T-helper 22 cell (primary cell): ENCODE results near the gene CRYGD.
"Not testable (repeated sequence)": the region's sequence is repeated elsewhere in the genome, so short reads cannot be mapped to it uniquely, and the experiment has no call there.

Experiments used
- DNase-seq: peaks from one replicate; pipeline ENCODE4 v3.0.0-alpha.2; 2020; ENCODE audit warnings: low read depth

CRYGD gene

DNA sequence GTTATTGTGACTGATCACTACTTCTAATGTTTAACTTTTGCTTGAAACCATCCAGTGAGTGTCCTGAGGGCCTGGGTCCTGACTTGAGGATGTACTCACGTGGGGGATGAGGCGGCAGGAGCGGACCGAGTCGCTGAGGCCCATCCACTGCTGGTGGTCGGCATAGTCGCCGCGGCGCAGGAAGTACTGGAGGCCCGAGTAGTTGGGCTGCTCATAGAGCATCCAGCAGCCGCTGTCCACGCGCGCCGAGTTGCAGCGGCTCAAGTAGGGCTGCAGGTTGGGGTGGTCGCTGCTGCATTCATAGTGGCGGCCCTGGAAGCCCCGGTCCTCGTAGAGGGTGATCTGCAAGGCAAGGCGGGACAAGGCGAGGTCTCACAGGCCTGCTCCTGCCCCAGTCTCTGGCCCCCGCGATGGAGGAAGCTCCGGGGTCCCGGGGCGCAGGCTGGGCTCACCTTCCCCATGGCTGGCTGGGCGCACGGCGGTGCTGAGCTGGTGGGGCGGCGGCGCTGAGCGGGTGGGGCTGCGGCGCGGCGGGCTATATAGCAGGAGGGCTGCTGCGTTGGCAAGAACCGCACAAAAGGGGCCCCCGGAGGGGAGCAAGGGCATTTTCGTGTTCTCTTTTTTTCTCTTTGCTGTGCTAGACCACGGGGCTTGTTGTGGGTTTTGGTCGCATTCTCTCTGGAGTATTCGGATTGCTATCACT is at the start of gene CRYGD:
TSS of gene CRYGD (minus strand) at position 512 of the 703 bp plus-strand sequence. CDS start at position 461, 51 bp downstream.
- not testable (repeated sequence) for DNase-seq

DNA sequence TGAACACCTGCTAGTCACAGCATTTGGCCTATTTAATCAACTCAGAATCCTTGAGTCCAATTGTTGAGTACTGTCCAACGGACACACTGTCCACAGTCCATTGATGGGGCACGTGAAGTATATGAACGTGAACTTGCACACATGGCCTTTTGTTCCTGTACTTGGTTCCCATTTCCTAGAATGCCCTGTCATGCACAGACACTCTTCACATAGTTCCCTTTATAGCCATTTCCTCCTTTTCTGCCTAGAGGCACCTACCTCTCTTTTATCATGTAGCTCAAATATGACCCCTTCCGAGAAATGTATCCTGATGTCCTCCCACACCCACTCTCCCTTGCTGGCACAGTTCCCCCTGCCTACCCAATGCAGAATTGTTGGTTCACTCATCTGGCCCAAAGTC is 47.8 kb upstream of the CRYGD start:
- DNase-seq, result no peak

DNA sequence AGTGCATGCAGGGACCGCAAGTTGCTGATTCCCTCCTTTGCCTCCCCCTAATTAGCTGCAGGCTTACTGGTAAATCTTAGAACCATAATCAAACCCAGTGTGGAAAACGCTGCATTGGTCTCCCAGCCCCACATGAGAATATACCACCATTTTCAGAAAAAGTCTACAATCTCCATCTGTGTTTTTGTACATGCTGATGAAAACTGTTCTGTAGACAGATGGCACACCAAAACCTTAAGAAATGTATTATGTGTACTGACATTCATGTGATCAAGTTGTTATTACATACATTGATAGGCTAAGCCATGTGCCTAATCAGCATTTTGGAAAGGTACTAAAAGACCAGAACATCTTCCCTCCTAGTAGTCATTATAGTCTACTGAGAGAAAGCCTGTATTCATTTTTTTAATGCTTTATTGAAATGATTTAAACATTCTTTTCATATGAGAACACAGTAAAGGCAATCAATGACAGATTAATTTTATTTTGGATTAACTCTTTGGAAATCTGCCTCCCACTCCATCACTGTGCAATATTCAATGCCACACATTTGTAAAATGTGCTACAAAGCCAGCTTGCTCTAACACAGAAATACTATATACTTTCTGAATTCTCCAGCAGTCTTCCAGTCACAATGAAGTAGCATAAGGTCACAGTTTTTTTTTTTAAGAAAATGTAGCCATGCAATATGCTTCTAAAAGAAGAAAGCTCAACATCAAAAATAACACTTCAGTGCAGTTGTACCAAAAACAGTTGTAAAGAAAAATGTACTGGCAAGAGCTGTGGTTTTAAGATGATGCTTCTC is 40.8 kb upstream of the CRYGD start:
- no peak for DNase-seq

DNA sequence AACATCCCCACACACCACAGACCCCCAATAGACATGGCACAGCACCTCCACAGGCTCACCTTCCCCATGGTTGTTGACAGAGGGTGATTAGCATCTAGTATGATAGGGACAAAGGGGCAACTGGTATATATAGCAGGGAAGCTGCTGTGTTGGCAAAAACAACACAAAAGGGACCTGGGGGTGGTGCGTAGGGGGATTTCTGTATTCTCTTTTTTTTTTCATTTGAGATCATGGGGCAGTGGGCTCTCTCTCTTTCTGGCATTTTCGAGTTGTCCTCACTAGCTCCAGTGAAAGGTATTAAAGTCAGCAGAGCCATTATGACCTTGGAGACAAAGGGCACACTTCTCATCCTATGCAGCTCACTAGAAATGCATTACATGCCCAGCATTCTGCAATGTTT is 39.2 kb upstream of the CRYGD start, which contains the start of gene CRYGA:
TSS of gene CRYGA (minus strand) at position 101 of the 400 bp plus-strand sequence. CDS start at position 68, 33 bp downstream.
- no peak for DNase-seq

DNA sequence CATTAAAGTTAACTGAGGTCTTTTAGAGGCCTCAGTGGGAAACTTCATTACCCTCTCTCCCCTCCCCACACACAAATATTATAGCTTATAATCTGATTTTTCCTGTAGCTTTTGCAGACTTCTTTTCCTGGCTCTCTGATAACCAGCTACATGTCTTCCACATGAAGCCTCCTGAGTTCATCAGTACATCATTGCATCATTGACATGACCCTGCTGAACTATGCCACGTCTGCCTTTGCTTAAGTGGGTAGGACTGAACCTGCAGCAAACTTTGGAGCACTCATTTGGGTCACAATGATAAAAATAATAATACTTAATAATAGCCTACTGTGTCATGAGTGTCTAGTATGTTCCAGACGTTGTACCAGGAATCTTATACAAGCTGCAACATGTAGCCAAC is 32.1 kb upstream of the CRYGD start:
- no peak for DNase-seq

DNA sequence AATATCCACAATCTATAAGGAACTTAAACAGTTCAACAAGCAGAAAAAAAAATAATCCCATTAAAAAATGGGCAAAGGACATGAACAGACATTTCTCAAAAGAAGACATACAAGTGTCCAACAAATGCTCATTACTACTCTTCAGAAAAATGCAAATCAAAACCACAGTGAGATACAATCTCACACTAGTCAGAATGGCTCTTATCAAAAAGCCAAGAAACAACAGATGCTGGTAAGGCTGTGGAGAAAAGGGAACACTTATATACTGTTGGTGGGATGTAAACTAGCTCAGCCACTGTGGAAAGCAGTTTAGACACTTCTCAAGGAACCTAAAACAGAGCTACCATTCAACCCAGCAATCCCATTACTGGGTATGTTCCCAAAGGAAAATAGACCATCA is 28.8 kb upstream of the CRYGD start:
- DNase-seq, result no peak

DNA sequence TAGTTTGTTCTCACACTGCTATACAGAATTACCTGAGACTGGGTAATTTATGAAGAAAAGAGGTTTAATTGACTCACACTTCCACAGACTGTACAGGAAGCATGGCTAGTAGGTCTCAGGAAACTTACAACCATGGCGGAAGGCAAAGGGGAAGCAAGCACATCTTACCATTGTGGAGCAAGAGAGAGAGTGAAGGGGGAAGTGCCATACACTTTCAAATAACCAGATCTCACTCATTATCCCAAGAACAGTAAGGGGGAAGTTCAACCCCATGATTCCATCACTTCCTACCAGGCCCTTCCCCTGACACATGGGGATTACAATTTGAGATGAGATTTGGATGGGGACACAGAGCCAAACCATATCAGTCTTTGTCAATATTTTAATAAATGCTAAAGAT is 26.6 kb upstream of the CRYGD start:
- DNase-seq, result no peak

DNA sequence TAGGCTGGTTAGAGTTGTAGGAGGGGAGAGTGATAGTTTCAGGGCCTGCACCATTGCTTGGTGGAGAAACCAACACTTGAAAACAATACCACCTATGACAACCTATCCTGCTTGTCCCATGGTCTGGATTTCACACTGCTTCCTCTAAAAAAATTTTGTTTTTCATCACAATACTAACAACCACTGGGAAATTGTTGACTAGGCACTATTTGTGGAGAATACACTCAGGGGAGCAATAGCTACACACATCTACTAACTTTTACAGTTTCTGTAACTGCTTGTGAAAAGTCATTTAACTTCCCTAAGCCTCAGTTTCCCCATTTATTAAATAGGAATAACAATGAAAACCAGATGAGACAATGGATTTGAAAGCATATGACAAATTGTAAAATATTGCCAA is 25.8 kb upstream of the CRYGD start:
- DNase-seq, result no peak

DNA sequence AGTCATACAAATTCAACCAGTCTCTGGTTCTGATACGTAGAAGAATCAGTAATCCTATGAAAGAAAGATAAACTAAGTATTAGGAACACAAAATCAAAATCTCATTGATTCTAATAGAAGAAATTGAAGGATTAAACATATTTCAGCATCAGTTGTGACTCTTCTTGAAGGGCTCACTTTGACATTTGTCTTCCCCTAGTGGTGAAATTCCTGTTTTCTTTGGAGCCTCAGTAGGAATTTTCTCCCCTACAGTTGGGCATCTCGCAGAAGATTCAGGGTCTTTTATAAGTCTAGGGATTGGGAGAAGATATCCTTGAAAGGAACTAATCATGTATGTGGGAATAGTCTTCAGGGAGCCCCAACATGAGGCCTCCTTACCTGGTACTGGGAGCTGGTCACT is 24.5 kb upstream of the CRYGD start:
- no peak for DNase-seq

DNA sequence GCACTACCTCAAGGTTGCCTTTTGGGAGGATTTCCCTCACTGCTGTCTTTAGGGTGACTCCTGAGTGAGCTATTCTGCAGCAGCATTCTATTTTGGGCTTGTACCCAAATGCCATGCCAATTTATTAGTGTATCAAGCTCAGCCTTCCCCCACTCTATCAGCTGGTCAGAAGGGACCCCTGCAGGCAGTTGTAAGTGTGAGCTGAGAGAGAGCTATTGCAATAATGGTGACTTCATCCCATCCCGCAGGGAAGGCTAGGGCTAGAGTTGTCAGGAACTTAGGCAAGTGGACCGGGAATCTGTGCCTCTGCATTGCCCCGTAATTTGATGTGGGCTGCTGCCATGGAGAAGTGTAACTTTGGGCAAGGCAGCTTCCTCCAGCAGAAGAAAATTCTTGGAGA is 23.4 kb upstream of the CRYGD start:
- DNase-seq, result no peak

DNA sequence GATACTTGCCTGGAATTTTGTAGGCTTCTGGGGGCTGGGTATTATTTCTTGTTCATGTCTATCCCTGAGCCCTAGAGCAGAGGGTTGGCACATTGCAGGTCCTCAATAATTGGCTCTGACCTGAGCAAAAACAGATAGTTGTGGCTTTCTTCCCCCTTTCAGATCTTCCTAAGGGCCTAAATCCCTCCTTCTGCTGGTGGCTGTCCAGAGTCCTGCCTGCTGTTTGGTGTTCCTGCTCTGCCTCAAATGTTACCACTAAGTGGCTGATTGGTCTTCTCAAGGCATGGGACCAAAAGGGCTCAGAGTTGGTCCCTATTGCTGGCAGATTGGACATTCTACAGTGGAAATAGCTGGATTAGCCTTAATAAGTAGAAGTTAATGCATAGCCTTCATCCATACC is 22.7 kb upstream of the CRYGD start:
- DNase-seq, result no peak

DNA sequence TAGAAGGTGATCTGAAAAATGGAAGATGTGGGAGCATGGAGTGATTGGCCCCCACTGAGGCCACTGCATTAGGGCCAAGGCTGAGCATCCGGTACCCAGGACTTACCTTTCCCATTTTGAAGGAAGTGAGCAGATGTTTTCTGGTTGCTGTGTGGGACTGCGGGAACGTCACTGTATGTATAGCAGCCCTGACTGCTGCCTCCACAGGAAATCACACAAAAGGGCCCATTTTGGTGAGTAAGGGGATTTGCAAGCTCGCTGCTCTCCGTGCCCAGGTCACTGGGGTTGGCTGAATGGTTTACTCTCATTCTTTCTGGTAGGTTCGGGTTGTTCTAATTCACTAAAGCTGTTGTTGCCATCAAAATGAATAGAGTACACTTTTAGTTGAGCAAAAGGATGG is 21.7 kb upstream of the CRYGD start, which contains the start of gene CRYGB:
TSS of gene CRYGB (minus strand) at position 153 of the 400 bp plus-strand sequence. CDS start at position 115, 38 bp downstream.
- no peak for DNase-seq

DNA sequence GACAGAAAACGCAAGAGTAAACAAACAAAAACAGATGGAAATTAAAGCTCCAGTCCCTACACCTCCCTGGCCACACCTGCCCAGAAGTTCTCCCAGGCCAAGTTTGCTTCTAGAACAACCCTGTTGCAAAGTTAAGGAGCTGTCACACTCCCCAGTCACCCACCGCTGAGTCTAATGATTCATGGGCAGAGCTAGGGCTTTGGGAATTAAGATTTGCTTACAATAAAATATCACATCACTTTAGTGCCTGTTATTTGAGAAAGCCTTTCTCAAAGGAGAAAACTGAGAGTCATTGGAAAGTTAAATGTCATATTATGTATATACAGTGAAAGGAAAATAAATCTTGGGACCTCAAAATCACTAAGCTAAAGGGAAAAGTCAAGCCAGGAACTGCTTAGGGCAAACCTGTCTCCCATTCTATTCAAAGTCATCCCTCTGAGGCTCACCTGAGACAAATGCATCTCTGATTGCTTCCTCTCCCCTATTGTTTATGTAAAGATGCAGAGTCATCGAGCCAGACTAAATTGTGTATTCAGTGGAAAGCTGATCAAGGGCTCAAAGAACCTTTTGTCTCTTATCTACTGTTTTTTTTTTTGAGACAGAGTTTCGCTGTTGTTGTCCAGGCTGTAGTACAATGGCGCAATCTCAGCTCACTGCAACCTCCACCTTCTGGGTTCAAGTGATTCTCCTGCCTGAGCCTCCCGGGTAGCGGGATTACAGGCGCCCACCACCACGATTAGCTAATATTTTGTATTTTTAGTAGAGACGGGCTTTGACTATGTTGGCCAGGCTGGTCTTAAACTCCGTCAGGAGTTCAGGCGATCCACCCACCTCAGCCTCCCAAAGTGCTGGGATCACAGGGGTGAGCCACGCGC is 18.8 kb upstream of the CRYGD start:
- no peak for DNase-seq

DNA sequence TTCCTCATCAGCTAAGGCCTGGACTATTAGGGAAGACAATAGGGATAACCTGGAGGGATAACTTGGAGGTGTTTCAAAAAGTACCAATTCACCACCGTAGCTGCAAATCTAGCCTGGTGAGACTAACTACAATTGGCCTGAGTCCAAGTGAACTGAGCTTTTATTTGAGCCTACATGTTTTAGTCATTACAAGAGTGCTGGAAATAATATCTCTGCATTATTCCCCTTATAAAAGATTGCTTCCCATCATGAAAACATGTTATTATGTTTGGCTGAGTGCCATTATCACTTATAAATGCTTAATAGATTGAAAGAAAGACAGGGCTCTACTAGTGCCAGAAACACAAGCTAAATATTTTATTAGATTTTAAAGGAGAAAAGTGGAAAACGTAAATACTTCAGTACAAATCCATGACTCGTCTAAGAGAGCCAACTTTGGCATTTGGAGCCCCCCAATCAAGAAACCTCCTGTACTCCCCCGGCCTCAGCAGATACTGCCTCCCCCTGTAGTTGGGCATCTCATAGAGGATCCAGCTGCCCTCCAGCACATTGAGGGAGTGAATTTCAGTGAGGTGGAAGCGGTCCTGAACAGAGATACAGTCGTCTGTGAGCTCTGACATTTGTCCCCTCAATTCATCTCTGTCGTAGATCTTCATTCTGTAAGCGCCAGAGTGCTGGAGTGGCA is 18.1 kb upstream of the CRYGD start:
- no peak for DNase-seq

DNA sequence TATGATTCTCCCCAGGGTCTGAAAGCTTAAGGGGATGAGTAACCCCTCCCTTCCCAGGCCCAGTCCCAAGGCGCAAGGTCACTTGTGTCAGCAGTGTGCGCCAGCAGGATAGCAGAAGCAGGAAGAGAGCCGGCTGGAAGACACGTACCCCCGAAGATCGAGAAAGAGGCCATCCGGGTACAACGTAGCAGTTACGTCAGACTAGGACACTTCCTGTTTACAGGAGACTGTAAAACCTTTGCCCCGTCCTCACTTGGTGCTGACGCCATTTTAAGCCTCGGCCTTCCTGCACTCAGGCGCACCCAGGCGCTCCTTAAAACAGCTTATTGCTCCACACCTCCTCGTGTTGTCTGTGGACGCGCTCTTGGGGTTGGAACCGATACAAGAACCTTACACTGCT is 15.1 kb upstream of the CRYGD start:
- DNase-seq, result no peak

DNA sequence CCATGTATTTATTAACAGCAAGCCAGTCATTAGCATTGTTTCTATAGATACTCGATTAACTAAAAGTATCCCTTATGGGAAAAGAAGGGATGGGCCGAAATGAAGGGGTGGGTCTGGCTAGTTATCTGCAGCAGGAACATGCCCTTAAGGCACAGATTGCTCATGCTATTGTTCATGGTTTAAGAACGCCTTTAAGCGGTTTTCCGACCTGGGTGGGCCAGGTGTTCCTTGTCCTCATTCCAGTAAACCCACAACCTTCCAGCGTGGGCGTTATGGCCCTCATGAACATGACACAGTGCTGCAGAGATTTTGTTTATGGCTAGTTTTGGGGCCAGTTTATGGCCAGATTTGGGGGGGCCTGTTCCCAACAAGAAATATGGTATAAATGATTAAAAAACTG is 14.0 kb upstream of the CRYGD start:
- DNase-seq, result not testable (repeated sequence)

DNA sequence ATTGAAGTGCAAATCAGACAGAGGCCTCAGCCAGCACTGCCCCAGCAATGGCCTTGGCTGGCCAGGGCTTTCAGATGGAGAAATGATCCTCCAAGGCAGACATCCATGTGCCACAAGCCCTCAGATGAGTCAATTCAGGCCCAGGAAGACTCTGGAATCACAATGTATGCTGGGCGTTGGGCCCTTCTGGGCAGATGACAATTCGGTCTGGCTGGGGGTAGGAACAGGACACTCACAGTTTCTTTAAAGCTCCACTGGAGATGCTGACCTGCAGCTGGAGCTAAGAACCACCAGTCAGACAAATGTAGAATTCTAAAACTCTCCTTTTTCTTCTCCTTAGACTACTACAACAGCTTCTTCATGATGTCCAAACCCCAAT is 12.4 kb upstream of the CRYGD start:
- no peak for DNase-seq

DNA sequence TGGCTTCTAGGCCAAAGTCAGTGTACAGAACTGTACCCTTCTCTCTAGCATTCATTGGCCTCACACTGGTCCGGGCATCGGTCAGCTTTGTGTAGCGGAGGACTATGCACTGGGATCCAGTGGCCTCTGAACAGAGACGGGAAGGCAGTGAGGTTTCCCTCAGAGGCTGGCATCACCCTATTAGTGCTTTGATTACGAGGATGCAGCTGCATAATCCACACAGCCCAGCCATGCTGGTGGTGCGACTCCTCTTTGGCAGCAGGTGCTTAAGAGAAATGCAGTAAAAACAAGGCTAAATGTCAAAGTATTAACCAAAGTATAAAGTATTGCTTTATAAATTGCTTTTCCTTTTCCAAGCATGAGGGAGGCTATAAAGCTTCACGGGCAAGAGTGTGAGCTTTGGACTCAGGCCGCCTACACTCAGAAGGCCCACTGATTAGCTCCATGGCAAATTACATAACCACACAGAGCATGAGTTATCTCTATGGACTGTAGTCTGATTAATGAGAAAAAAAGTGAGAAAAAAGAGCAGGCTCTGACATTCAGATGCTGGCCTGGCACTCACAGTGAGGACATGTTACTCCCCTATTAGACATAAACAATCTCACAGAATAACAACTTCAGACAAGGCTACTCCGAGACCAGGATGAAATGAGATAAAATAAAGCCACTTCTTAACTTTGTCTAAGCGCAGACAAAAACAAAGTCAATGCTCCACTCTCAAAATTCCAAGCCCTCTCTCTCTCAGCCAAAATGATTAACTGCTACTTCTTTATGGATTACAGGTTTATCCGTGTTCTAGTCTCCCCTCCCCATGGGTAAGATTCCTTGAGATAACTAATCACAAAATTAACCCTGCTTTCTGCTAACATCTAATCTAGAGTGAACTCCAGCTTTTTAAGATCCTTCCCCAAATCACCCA is 11.7 kb upstream of the CRYGD start:
- no peak for DNase-seq

DNA sequence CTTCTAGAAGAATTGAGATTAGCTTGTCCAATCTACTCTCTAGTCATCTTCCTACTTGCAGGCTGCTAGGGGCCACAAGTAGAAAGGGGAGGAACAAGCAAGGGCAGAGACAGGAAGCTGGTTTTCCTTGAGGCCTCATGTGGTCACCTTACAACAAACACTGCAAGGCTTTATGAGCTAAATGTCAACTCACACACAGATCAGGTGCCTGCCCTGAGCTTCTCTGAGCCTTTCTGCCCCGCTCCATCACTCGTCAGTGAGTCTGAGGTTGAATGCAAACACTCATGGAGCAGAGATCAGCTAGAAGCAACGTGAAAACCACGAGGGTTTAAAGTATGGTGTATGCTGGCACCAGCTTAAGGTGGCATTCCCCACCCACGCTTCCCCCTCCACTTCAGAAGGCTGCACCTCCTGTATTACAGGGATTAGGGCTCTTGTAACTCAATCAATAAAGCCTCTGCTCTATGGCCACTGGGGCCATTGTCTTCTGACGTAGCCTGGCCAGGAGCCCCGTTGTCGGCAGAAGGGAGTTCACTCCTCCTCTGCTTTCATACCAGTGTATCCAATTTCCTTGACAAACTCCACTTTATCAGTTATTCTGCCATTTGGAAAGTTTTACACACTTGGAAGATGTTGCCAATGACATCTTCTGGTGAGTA is 10.7 kb upstream of the CRYGD start:
- DNase-seq, result no peak

DNA sequence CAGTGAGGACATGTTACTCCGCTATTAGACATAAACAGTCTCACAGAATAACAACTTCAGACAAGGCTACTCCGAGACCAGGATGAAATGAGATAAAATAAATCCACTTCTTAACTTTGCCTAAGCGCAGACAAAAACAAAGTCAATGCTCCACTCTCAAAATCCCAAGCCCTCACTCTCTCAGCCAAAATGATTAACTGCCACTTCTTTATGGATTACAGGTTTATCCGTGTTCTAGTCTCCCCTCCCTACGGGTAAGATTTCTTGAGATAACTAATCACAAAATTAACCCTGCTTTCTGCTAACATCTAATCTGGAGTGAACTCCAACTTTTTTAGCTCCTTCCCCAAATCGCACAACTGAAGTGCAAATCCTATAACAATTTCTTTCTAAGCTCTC is 6.4 kb upstream of the CRYGD start:
- no peak for DNase-seq
